HepG2 (cell line): ENCODE measurements around the gene TAF6. TPM values are rescaled to one million over a fixed set of nuclear protein-coding genes. Genes with fewer than 3 reads are reported as not detected.

Source experiments
- AKAP8 ChIP-seq: sonication (generic); formaldehyde crosslinking; IDR thresholded peaks from 2 replicates; pipeline ENCODE4 v1.5.1; 2020; ENCODE audit warnings: mild to moderate bottlenecking, missing genetic modification reagents
- CEBPZ ChIP-seq: IDR thresholded peaks from 2 replicates; pipeline ENCODE4 v1.6.1; 2012; ENCODE audit warnings: low read length, improper control_type of control experiment
- EP300 ChIP-seq, 3 experiments: sonication (generic) in 1 of 3; formaldehyde crosslinking in 1 of 3; IDR thresholded peaks; 2 replicates each; pipeline versions ENCODE4 v1.5.1 to v1.6.1; 2011 to 2020; ENCODE audit warnings: low read depth in 2 of 3, low read length in 2 of 3, borderline replicate concordance in 1 of 3, improper control_type of control experiment in 1 of 3, mild to moderate bottlenecking in 1 of 3, missing genetic modification reagents in 1 of 3, moderate library complexity in 1 of 3
- FOXM1 ChIP-seq: sonication (generic); formaldehyde crosslinking; IDR thresholded peaks from 2 replicates; pipeline ENCODE4 v1.5.0; 2020; ENCODE audit warnings: missing genetic modification reagents
- HNRNPH1 ChIP-seq: fragments of 200-400 bp; formaldehyde crosslinking; optimal IDR thresholded peaks from 2 replicates; pipeline ENCODE3; 2017; ENCODE audit warnings: mild to moderate bottlenecking, low read depth, low read length
- IRF1 ChIP-seq: sonication (generic); formaldehyde crosslinking; IDR thresholded peaks from 2 replicates; pipeline ENCODE4 v1.4.0; 2020; ENCODE audit warnings: low read depth, mild to moderate bottlenecking, missing genetic modification reagents
- MEF2D ChIP-seq: sonication (generic); formaldehyde crosslinking; IDR thresholded peaks from 2 replicates; pipeline ENCODE4 v1.5.1; 2020; ENCODE audit warnings: mild to moderate bottlenecking, missing genetic modification reagents
- NFYB ChIP-seq: sonication (generic); formaldehyde crosslinking; IDR thresholded peaks from 2 replicates; pipeline ENCODE4 v1.4.0; 2020; ENCODE audit warnings: missing genetic modification reagents
- NR2F1 ChIP-seq, 2 experiments: fragments of 450-650 bp in 1 of 2; formaldehyde crosslinking in 1 of 2; IDR thresholded peaks; 2 replicates each; pipeline versions ENCODE4 v1.5.0 to v1.6.1; 2016 to 2020; ENCODE audit warnings: mild to moderate bottlenecking in 1 of 2, missing compliant biosample characterization in 1 of 2, missing genetic modification reagents in 1 of 2, moderate library complexity in 1 of 2
- PHF20 ChIP-seq: sonication (generic); formaldehyde crosslinking; IDR thresholded peaks from 2 replicates; pipeline ENCODE4 v1.5.0; 2020; ENCODE audit warnings: mild to moderate bottlenecking, missing genetic modification reagents
- RBAK ChIP-seq: sonication (generic); formaldehyde crosslinking; IDR thresholded peaks from 2 replicates; pipeline ENCODE4 v1.5.1; 2020; ENCODE audit warnings: mild to moderate bottlenecking, missing genetic modification reagents
- RFX3 ChIP-seq: IDR thresholded peaks from 2 replicates; pipeline ENCODE4 v1.6.1; 2016; ENCODE audit warnings: missing biosample characterization, missing genetic modification reagents
- SIX4 ChIP-seq: sonication (generic); formaldehyde crosslinking; IDR thresholded peaks from 2 replicates; pipeline ENCODE4 v1.4.0; 2020; ENCODE audit warnings: missing genetic modification reagents
- WIZ ChIP-seq: sonication (generic); formaldehyde crosslinking; IDR thresholded peaks from 2 replicates; pipeline ENCODE4 v1.5.1; 2020; ENCODE audit warnings: mild to moderate bottlenecking, missing genetic modification reagents
- ZBTB25 ChIP-seq: IDR thresholded peaks from 2 replicates; pipeline ENCODE4 v1.6.1; 2018; ENCODE audit warnings: missing genetic modification reagents
- ZFAT ChIP-seq: sonication (generic); formaldehyde crosslinking; conservative IDR thresholded peaks from 2 replicates; pipeline ENCODE4 v1.8.1; 2023; ENCODE audit warnings: missing genetic modification reagents, inconsistent platforms
- ZKSCAN8 ChIP-seq: IDR thresholded peaks from 2 replicates; pipeline ENCODE4 v1.6.1; 2016; ENCODE audit warnings: borderline replicate concordance, missing genetic modification reagents, missing compliant biosample characterization
- ZMAT3 ChIP-seq: sonication (generic); formaldehyde crosslinking; conservative IDR thresholded peaks from 2 replicates; pipeline ENCODE4 v1.7.0; 2021; ENCODE audit warnings: missing genetic modification reagents
- ZNF18 ChIP-seq: sonication (generic); formaldehyde crosslinking; IDR thresholded peaks from 2 replicates; pipeline ENCODE4 v1.8.0; 2022; ENCODE audit warnings: mild to moderate bottlenecking, missing genetic modification reagents; ENCODE audit not compliant: insufficient replicate concordance
- ZNF224 ChIP-seq: sonication (generic); formaldehyde crosslinking; IDR thresholded peaks from 2 replicates; pipeline ENCODE4 v1.5.0; 2020; ENCODE audit warnings: mild to moderate bottlenecking, missing genetic modification reagents
- ZNF274 ChIP-seq: sonication (generic); formaldehyde crosslinking; IDR thresholded peaks from 2 replicates; pipeline ENCODE4 v1.5.1; 2020; ENCODE audit warnings: mild to moderate bottlenecking, missing genetic modification reagents
- ZNF83 ChIP-seq: sonication (generic); formaldehyde crosslinking; IDR thresholded peaks from 2 replicates; pipeline ENCODE4 v1.4.0; 2020; ENCODE audit warnings: missing genetic modification reagents, mild to moderate bottlenecking, borderline replicate concordance
- ZSCAN25 ChIP-seq: sonication (generic); formaldehyde crosslinking; IDR thresholded peaks from 2 replicates; pipeline ENCODE4 v1.8.0; 2022; ENCODE audit warnings: mild to moderate bottlenecking, missing genetic modification reagents
- polyA plus RNA-seq, 8 experiments: library from polyadenylated mRNA; depleted of rRNA in 3 of 8; stranded (reverse) in 7 of 8; unstranded in 1 of 8; fragments of >200 nt; fragmentation: Illumina TruSeq in 4 of 8; extraction: Trizol in 4 of 8; gene quantifications; 2 replicates each; pipeline versions ENCODE4 v1.2.1 to v1.2.3, GENCODE V29; 2011 to 2016; ENCODE audit warnings: low read depth in 4 of 8, missing spikeins in 1 of 8, mixed read lengths in 1 of 8; ENCODE audit not compliant: insufficient read depth in 1 of 8
- total RNA-seq, 5 experiments: library from RNA; depleted of rRNA; stranded (reverse); fragments of >200 nt; fragmentation: Illumina TruSeq; extraction: Trizol; gene quantifications; 2 replicates each; pipeline ENCODE4 v1.2.3, GENCODE V29; 2016; ENCODE audit warnings: low read depth in 1 of 5

TAF6 gene
- total and polyA plus RNA-seq, 2 of the 13 experiments (the other 11 are each of a cell fraction or from before 2014, with no cell fraction given): 12.9 to 18.8 TPM

GRCh38 chr7:100088621-100089457, 30.3 kb downstream of the TAF6 start, which contains the start of gene COPS6 (continued):
- TF ChIP-seq CEBPZ (no peak), IRF1 (CRISPR knock-in tag) (peak; percentile 93), ZBTB25 (CRISPR knock-in tag) (peak; percentile 80; the same call in 1 of the 2 replicates), HNRNPH1 (no peak), RBAK (CRISPR knock-in tag) (no peak), PHF20 (CRISPR knock-in tag) (peak; percentile 92), FOXM1 (no peak), ZFAT (CRISPR knock-in tag) (no peak), SIX4 (CRISPR knock-in tag) (peak; percentile 44; the same call in 1 of the 2 replicates), NR2F1 (CRISPR knock-in tag; IDR thresholded peaks at IDR 0.05) (no peak; a peak in 1 of 4 replicates), ZNF224 (CRISPR knock-in tag) (peak; percentile 73; the same call in 1 of the 2 replicates), MEF2D (CRISPR knock-in tag) (no peak; the same call in 1 of the 2 replicates), ZSCAN25 (CRISPR knock-in tag) (peak; percentile 73; the same call in 1 of the 2 replicates), WIZ (CRISPR knock-in tag) (no peak; the same call in 1 of the 2 replicates), ZNF274 (peak; percentile 98), NFYB (CRISPR knock-in tag) (no peak), RFX3 (CRISPR knock-in tag) (no peak), ZNF18 (CRISPR knock-in tag) (no peak), EP300 (IDR thresholded peaks at IDR 0.05; ENCODE audit: low read depth in 2 of 2, low read length in 2 of 2) (no peak), EP300 (CRISPR knock-in tag; IDR thresholded peaks at IDR 0.05; ENCODE audit: borderline replicate concordance) (peak; percentile 46; the same call in 1 of the 2 replicates), AKAP8 (CRISPR knock-in tag) (peak; percentile 62), ZNF83 (CRISPR knock-in tag) (peak; percentile 87; the same call in 1 of the 2 replicates), ZMAT3 (CRISPR knock-in tag) (peak; percentile 99), ZKSCAN8 (no peak)
